B cell (primary cell): ENCODE measurements around the gene MAD1L1. TPM values are rescaled to one million over a fixed set of nuclear protein-coding genes. Genes with fewer than 3 reads are reported as not detected.

ENCODE experiments used
- ATAC-seq: fragments of 200-7000 bp; cut with Tn5 transposase; one replicate; pipeline ENCODE4 v1.10.0; 2021; ENCODE audit warnings: low read depth, mild to moderate bottlenecking, moderate number of reproducible peaks, moderate library complexity
- CTCF ChIA-PET: fragments of 350-600 bp; sonication (Branson Sonifier 250); formaldehyde crosslinking; loops from one replicate; lab custom pipeline; 2021; ENCODE audit warnings: antibody characterized with exemption, inconsistent platforms; lab: Charles Lee
- POLR2A ChIA-PET: fragments of 350-600 bp; sonication (Branson Sonifier 250); formaldehyde crosslinking; loops from one replicate; lab custom pipeline; 2021; ENCODE audit warnings: antibody characterized with exemption; lab: Charles Lee
- DNase-seq: peaks from one replicate; pipeline ENCODE4 v3.0.0; 2013
- H2AFZ ChIP-seq: 2 replicates; pipeline ENCODE4 v1.6.1; 2012; ENCODE audit warnings: mild to moderate bottlenecking, low read depth, low read length; ENCODE audit not compliant: insufficient read depth, poor library complexity, severe bottlenecking
- H3K27ac ChIP-seq, 2 donors: 1 replicate in 1 of 2; 2 replicates in 1 of 2; pipeline ENCODE4 v1.5.1; 2012 to 2013; ENCODE audit warnings: low read length in 2 of 2, mild to moderate bottlenecking in 2 of 2, moderate library complexity in 1 of 2
- H3K27me3 ChIP-seq, 4 experiments: fragments of 200-600 bp in 1 of 4; sonication (generic) in 1 of 4; replicated peaks in 1 of 4; 1 replicate in 2 of 4; 2 replicates in 2 of 4; pipeline versions ENCODE4 v1.6.1 to v1.7.0; 2013 to 2016; ENCODE audit warnings: low read length in 3 of 4, mild to moderate bottlenecking in 2 of 4, mixed read lengths in 1 of 4, moderate library complexity in 1 of 4; ENCODE audit not compliant: insufficient read depth in 4 of 4, control insufficient read depth in 3 of 4; ENCODE audit errors: control extremely low read depth in 1 of 4
- H3K36me3 ChIP-seq, 2 experiments: replicated peaks in 1 of 2; 1 replicate in 1 of 2; 2 replicates in 1 of 2; pipeline versions ENCODE4 v1.6.1 to v1.7.1; 2013; ENCODE audit warnings: low read length in 1 of 2; ENCODE audit not compliant: insufficient read depth in 2 of 2, control insufficient read depth in 1 of 2; ENCODE audit errors: control extremely low read depth in 1 of 2, extremely low read depth in 1 of 2
- H3K4me1 ChIP-seq, 2 donors: fragments of 200-600 bp in 1 of 2; sonication (generic) in 1 of 2; 1 replicate in 1 of 2; 2 replicates in 1 of 2; pipeline versions ENCODE4 v1.5.1 to v1.6.1; 2013 to 2017; ENCODE audit warnings: low read length in 2 of 2; ENCODE audit not compliant: control insufficient read depth in 2 of 2, insufficient read depth in 2 of 2
- H3K4me2 ChIP-seq: replicated peaks from 2 replicates; pipeline ENCODE3; 2012; ENCODE audit warnings: mild to moderate bottlenecking, low read depth, low read length; ENCODE audit not compliant: poor library complexity, severe bottlenecking
- H3K4me3 ChIP-seq, 5 experiments: fragments of 200-600 bp in 1 of 5; sonication (generic) in 1 of 5; 1 replicate in 3 of 5; 2 replicates in 2 of 5; pipeline versions ENCODE4 v1.5.1 to v1.7.0; 2011 to 2016; ENCODE audit warnings: low read length in 4 of 5, mild to moderate bottlenecking in 4 of 5, low read depth in 2 of 5, control low read depth in 1 of 5, moderate library complexity in 1 of 5; ENCODE audit not compliant: insufficient read depth in 1 of 5; ENCODE audit errors: control extremely low read depth in 1 of 5, extremely low read depth in 1 of 5
- H3K79me2 ChIP-seq: fragments of 200-600 bp; sonication (generic); one replicate; pipeline ENCODE4 v1.6.0; 2016; ENCODE audit warnings: low read length; ENCODE audit not compliant: control insufficient read depth, insufficient read depth
- H3K9ac ChIP-seq: fragments of 200-600 bp; sonication (generic); 2 replicates; pipeline ENCODE4 v1.6.1; 2017; ENCODE audit warnings: mild to moderate bottlenecking, low read length, moderate library complexity
- H3K9me3 ChIP-seq, 3 donors: one replicate each; pipeline versions ENCODE4 v1.6.1 to v1.7.1; 2013; ENCODE audit warnings: low read length in 2 of 3; ENCODE audit not compliant: control insufficient read depth in 2 of 3, insufficient read depth in 1 of 3; ENCODE audit errors: control extremely low read depth in 1 of 3
- H4K20me1 ChIP-seq: 2 replicates; pipeline ENCODE4 v1.6.0; 2012; ENCODE audit warnings: mild to moderate bottlenecking, low read length; ENCODE audit not compliant: insufficient read depth, control insufficient read depth, poor library complexity, severe bottlenecking
- H3K27ac Mint-ChIP-seq: one replicate; pipeline ENCODE4 v1.8.0; 2021; ENCODE audit warnings: mixed read lengths
- H3K27me3 Mint-ChIP-seq: one replicate; pipeline ENCODE4 v1.8.0; 2021; ENCODE audit warnings: mixed read lengths
- H3K4me1 Mint-ChIP-seq: one replicate; pipeline ENCODE4 v1.8.0; 2021; ENCODE audit warnings: mixed read lengths
- H3K4me3 Mint-ChIP-seq: one replicate; pipeline ENCODE4 v1.8.0; 2021; ENCODE audit warnings: mixed read lengths
- H3K9me3 Mint-ChIP-seq: one replicate; pipeline ENCODE4 v1.8.0; 2022; ENCODE audit warnings: mixed read lengths; ENCODE audit not compliant: insufficient read depth
- CTCF ChIP-seq: fragments of 200-600 bp; IDR thresholded peaks from one replicate; pipeline ENCODE4 v1.8.0; 2022; ENCODE audit warnings: antibody characterized with exemption, mild to moderate bottlenecking
- EZH2 ChIP-seq: IDR thresholded peaks from 2 replicates; pipeline ENCODE4 v1.6.1; 2012; ENCODE audit warnings: borderline replicate concordance, low read depth, mild to moderate bottlenecking, moderate library complexity, low read length; ENCODE audit not compliant: insufficient read depth, poor library complexity, severe bottlenecking
- WGBS: methylation state at CpG from one replicate; pipeline ENCODE4 v1.1.5; 2013; ENCODE audit warnings: missing lambda C conversion rate; ENCODE audit not compliant: insufficient coverage; 5-methylcytosine and 5-hydroxymethylcytosine counted together
- intact Hi-C: fragments of 100-400 bp; cut with micrococcal nuclease; formaldehyde crosslinking; loops from one replicate; pipeline ENCODE4 v1.10.0; 2022
- polyA plus RNA-seq: library from polyadenylated mRNA; depleted of rRNA; stranded (reverse); fragments of >200 nt; gene quantifications from 2 replicates; pipeline ENCODE4 v1.2.3, GENCODE V29; 2012
- total RNA-seq, 2 donors: library from RNA; stranded (reverse); fragments of 120-200 nt in 1 of 2; gene quantifications; 1 replicate in 1 of 2; 2 replicates in 1 of 2; pipeline versions ENCODE4 v1.2.3 to v1.2.4, GENCODE V29; 2013 to 2022

MAD1L1 gene
- total and polyA plus RNA-seq, 2 donors (not counting 1 experiment from before 2014, with no cell fraction given), result 86.7 to 110 TPM

- DNase-seq (no peak), ATAC-seq (no peak)
- peaks cover 0 to 5% of the 10 kb centered on the region in 2 experiments for H3K36me3 ChIP-seq
- TF ChIP-seq CTCF (no peak), EZH2 (no peak)
- H3K9me3 ChIP-seq, result peaks cover 0 to 2% (median 0%) of the 10 kb centered on the region in 3 donors
- H4K20me1 ChIP-seq, result no peaks in the 10 kb centered on the region
- ChIA-PET CTCF (interaction anchor here (0.6 kb wide), 1 partner anchor 750 kb away, joined by 3 read pairs; no protein-coding TSS in a partner anchor), POLR2A (no interaction called here)
- peak overlapping the region; percentile 61 for H3K27ac Mint-ChIP-seq
- peak overlapping the region; percentile 60 for H2AFZ ChIP-seq
- H3K9me3 Mint-ChIP-seq, result no peaks in the 10 kb centered on the region
- H3K79me2 ChIP-seq, result peaks cover 50% of the 10 kb centered on the region
- intact Hi-C loops, result no loop called here
- H3K27me3 ChIP-seq, result no peaks in the 10 kb centered on the region
- peaks cover 39% of the 10 kb centered on the region for H3K4me1 Mint-ChIP-seq
- H3K9ac ChIP-seq, result peak overlapping the region; percentile 80
- 88% methylated on average over 30 of the region's 30 CpGs for WGBS
- peak overlapping the region in 1 of 2 donors; percentile 98 for H3K27ac ChIP-seq
- H3K4me2 ChIP-seq, result peak overlapping the region; percentile 80
- no peak overlapping the region for H3K4me3 ChIP-seq
- peaks cover 27 to 36% of the 10 kb centered on the region in 2 donors for H3K4me1 ChIP-seq
- peak overlapping the region; percentile 94 for H3K4me3 Mint-ChIP-seq
- H3K27me3 Mint-ChIP-seq, result no peaks in the 10 kb centered on the region
Measured at GRCh38 chr7:1941464-1942242, 291.1 kb downstream of the MAD1L1 start.

- Histone ChIP-seq H3K4me3 (peak overlapping the region in 4 of 5 experiments; percentile 62 to 95 (median 84)), H4K20me1 (no peaks in the 10 kb centered on the region), H3K9ac (peak overlapping the region; percentile 80), H3K36me3 (peaks cover 0 to 8% of the 10 kb centered on the region in 2 experiments), H3K79me2 (peaks cover 50% of the 10 kb centered on the region), H3K9me3 (peaks cover 0 to 2% (median 0%) of the 10 kb centered on the region in 3 donors), H3K27me3 (no peaks in the 10 kb centered on the region), H3K27ac (peak overlapping the region; percentile 91 to 98), H3K4me1 (peaks cover 27 to 36% of the 10 kb centered on the region in 2 donors), H2AFZ (peak overlapping the region; percentile 60), H3K4me2 (peak overlapping the region; percentile 80)
- H3K9me3 Mint-ChIP-seq, result no peaks in the 10 kb centered on the region
- intact Hi-C loops, result loop anchor here (1.0 kb wide), 4 partner anchors 15 to 158 kb away; no protein-coding TSS in a partner anchor
- CTCF ChIA-PET, result interaction anchor here (1.1 kb wide), 1 partner anchor 407 kb away, joined by 3 read pairs; no protein-coding TSS in a partner anchor
- no peaks in the 10 kb centered on the region for H3K27me3 Mint-ChIP-seq
- H3K4me1 Mint-ChIP-seq, result peaks cover 43% of the 10 kb centered on the region
- H3K4me3 Mint-ChIP-seq, result peak overlapping the region; percentile 94
- POLR2A ChIA-PET, result interaction anchor here (0.7 to 2.3 kb wide), 4 partner anchors 14 to 78 kb away, joined by 3 to 16 read pairs (median 3); no protein-coding TSS in a partner anchor
- 97% methylated on average over 10 of the region's 16 CpGs for WGBS
- peak overlapping the region; percentile 97 for H3K27ac Mint-ChIP-seq
- ATAC-seq (no peak), DNase-seq (no peak)
- no peak for TF ChIP-seq EZH2
- no peak for TF ChIP-seq CTCF
Measured at GRCh38 chr7:1940863-1941262, 291.9 kb downstream of the MAD1L1 start.
